GM21526 (cell line): ENCODE results near the gene ALOX15.
"Not testable (repeated sequence)": the region's sequence is repeated elsewhere in the genome, so short reads cannot be mapped to it uniquely, and the experiment has no call there.

Experiments
- ATAC-seq: cut with Tn5 transposase; IDR thresholded peaks from one replicate; pipeline ENCODE4 v1.9.1; 2021; ENCODE audit warnings: moderate library complexity; ENCODE audit not compliant: unreplicated experiment, low FRiP score

Gene ALOX15

GRCh38 chr17:4622375-4622774 is 19.1 kb downstream of the ALOX15 start:
- no peak for ATAC-seq

GRCh38 chr17:4620531-4621101 is 20.9 kb downstream of the ALOX15 start:
- ATAC-seq: no peak

- ATAC-seq: no peak
These were observed 23.7 kb downstream of the ALOX15 start for GRCh38 chr17:4617590-4618351.

GRCh38 chr17:4617090-4617489 is 24.4 kb downstream of the ALOX15 start:
- no peak for ATAC-seq

- ATAC-seq: no peak
These were observed 25.0 kb downstream of the ALOX15 start for GRCh38 chr17:4616476-4616875.

GRCh38 chr17:4610656-4611055 is 30.8 kb downstream of the ALOX15 start:
- no peak for ATAC-seq

GRCh38 chr17:4610162-4610561 is 31.3 kb downstream of the ALOX15 start:
- no peak for ATAC-seq

- no peak for ATAC-seq
These were observed 31.7 kb downstream of the ALOX15 start for GRCh38 chr17:4609761-4610160.

- no peak for ATAC-seq
These were observed 33.7 kb downstream of the ALOX15 start for GRCh38 chr17:4607773-4608187.

GRCh38 chr17:4607261-4607741 is 34.2 kb downstream of the ALOX15 start:
- no peak for ATAC-seq

GRCh38 chr17:4605826-4606225 is 35.7 kb downstream of the ALOX15 start:
- no peak for ATAC-seq

GRCh38 chr17:4604736-4605135 is 36.7 kb downstream of the ALOX15 start:
- not testable (repeated sequence) for ATAC-seq

GRCh38 chr17:4604111-4604644 is 37.3 kb downstream of the ALOX15 start:
- no peak for ATAC-seq

- no peak for ATAC-seq
These were observed 39.4 kb downstream of the ALOX15 start for GRCh38 chr17:4602041-4602440.

GRCh38 chr17:4601326-4601725 is 40.2 kb downstream of the ALOX15 start:
- ATAC-seq: no peak

- ATAC-seq: no peak
These were observed 40.9 kb downstream of the ALOX15 start for GRCh38 chr17:4600563-4600962.

- ATAC-seq: no peak
These were observed 41.8 kb downstream of the ALOX15 start for GRCh38 chr17:4599505-4600281.

- no peak for ATAC-seq
These were observed 42.5 kb downstream of the ALOX15 start for GRCh38 chr17:4598776-4599504.

GRCh38 chr17:4597975-4598374 is 43.5 kb downstream of the ALOX15 start:
- no peak for ATAC-seq

- no peak for ATAC-seq
These were observed 44.7 kb downstream of the ALOX15 start for GRCh38 chr17:4596636-4597380.
